ENCODE data around the gene PAX2. TPM values are rescaled to one million over a fixed set of nuclear protein-coding genes. Genes with fewer than 3 reads are reported as not detected.

PAX2 gene
- total and polyA plus RNA-seq, 7 experiments from 2014 or later = not detected

DNA sequence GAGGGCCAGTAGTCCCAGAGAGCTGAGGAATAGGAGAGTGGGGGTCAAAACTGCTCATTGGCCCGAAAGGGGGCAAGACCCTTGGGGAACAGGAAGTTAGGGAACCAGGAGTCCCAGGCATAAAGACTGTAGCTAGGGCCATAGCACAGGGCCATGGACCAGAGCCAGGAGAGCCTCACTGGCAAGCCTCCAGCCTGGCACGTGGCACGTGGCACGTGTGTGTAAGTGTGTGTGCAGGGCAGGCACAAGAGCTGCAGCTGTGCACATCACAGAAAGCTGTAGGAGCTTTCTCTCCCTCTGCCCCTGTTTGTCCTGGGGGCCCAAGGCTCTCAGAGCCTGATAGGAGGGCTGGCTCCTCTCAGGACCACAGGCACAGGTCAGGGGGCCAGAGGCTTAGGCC is 119.6 kb downstream of the PAX2 start:
- Histone ChIP-seq H3K4me3 (ENCODE audit: low read length) (no peak overlapping the region), H3K36me3 (ENCODE audit: control insufficient read depth in 2 of 3, insufficient read depth in 3 of 3, low read length in 3 of 3) (no peaks in the 10 kb centered on the region), H3K27ac (ENCODE audit: low read depth, low read length) (no peak overlapping the region), H3K27me3 (ENCODE audit: control insufficient read depth in 2 of 2, insufficient read depth in 2 of 2, low read length in 2 of 2) (peaks cover 0 to 3% of the 10 kb centered on the region in 2 donors), H3K4me1 (ENCODE audit: control insufficient read depth in 2 of 2, insufficient read depth in 2 of 2, low read length in 2 of 2) (no peaks in the 10 kb centered on the region), H3K9me3 (ENCODE audit: control insufficient read depth in 2 of 3, low read length in 3 of 3) (no peaks in the 10 kb centered on the region)
- DNase-seq (no peak), ATAC-seq (no peak)
- POLR2A ChIA-PET = no interaction called here
- Mint-ChIP-seq H3K9me3 (no peaks in the 10 kb centered on the region), H3K27me3 (peaks cover 39 to 60% (median 40%) of the 10 kb centered on the region in 5 donors), H3K4me3 (no peak overlapping the region), H3K36me3 (peaks cover 0 to 3% (median 0%) of the 10 kb centered on the region in 5 donors), H3K4me1 (peaks cover 0 to 6% (median 5%) of the 10 kb centered on the region in 7 donors), H3K27ac (no peak overlapping the region)
- CTCF ChIA-PET = no interaction called here
- intact Hi-C loops (cut with micrococcal nuclease) = no loop called here

DNA sequence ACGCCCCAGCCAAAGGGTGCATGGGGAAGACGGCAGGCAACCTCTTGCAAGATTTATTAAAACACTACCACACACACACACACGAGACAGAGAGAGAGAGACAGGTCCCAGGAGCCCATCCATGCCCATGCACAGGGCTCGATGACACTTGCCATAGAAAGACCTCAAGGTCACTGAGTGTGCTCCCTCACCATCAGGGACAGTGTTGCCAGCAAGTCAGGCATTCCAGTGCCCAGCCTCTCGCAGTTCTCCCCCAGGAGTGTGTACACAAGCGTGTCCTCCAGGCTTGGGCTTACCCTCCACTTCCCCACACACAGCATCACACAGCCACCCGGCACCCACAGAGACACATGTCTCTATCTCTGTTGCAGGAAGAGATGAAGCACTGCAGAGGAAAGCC is 120.6 kb downstream of the PAX2 start:
- H3K27me3 Mint-ChIP-seq = peaks cover 36 to 52% (median 39%) of the 10 kb centered on the region in 5 donors
- ATAC-seq (no peak), DNase-seq (no peak)
- H3K4me1 Mint-ChIP-seq = peaks cover 0 to 6% (median 5%) of the 10 kb centered on the region in 7 donors
- H3K36me3 Mint-ChIP-seq = peaks cover 0 to 3% (median 0%) of the 10 kb centered on the region in 5 donors
- ChIA-PET CTCF (no interaction called here), POLR2A (no interaction called here)
- H3K4me3 ChIP-seq (ENCODE audit: low read length) = no peak overlapping the region
- H3K9me3 Mint-ChIP-seq = no peaks in the 10 kb centered on the region
- no peaks in the 10 kb centered on the region for H3K9me3 ChIP-seq (ENCODE audit: control insufficient read depth in 2 of 3, low read length in 3 of 3)
- no peak overlapping the region for H3K27ac Mint-ChIP-seq
- no peaks in the 10 kb centered on the region for H3K4me1 ChIP-seq (ENCODE audit: control insufficient read depth in 2 of 2, insufficient read depth in 2 of 2, low read length in 2 of 2)
- H3K36me3 ChIP-seq (ENCODE audit: control insufficient read depth in 2 of 3, insufficient read depth in 3 of 3, low read length in 3 of 3) = no peaks in the 10 kb centered on the region
- peak overlapping the region in 1 of 10 donors; percentile 50 for H3K4me3 Mint-ChIP-seq
- no peak overlapping the region for H3K27ac ChIP-seq (ENCODE audit: low read depth, low read length)
- peaks cover 0 to 3% of the 10 kb centered on the region in 2 donors for H3K27me3 ChIP-seq (ENCODE audit: control insufficient read depth in 2 of 2, insufficient read depth in 2 of 2, low read length in 2 of 2)
- intact Hi-C loops (cut with micrococcal nuclease) = no loop called here

DNA sequence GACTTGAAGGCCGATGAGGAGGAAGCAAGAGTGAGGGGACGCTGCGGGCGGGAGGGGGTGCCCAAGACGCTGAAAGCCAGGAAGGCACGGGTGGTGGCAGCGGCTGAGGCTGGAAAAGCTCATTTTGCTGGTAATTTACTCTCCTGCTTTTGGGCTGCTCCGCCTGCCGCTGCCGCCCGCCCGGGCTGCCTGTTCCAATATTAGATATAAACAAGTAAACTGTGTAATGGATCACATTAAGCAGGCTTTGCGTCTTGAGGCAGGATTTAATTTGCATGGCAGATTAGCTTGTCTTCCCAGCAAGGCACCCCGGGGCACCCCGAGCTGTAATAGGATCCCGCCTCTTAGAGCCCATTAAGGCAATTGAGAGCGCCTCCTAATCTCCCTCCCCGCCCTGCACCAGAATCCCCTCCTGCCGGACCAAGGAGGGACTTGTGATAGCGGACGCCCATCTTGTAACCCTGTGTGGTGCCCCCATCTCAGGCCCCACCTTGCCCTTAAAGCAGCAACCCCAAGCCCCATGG is 121.3 kb downstream of the PAX2 start:
- no peaks in the 10 kb centered on the region for H3K9me3 ChIP-seq (ENCODE audit: control insufficient read depth in 2 of 3, low read length in 3 of 3)
- Mint-ChIP-seq H3K4me3 (no peak overlapping the region), H3K27ac (no peak overlapping the region), H3K36me3 (peaks cover 0 to 3% (median 0%) of the 10 kb centered on the region in 5 donors), H3K27me3 (peaks cover 32 to 45% (median 37%) of the 10 kb centered on the region in 5 donors), H3K9me3 (no peaks in the 10 kb centered on the region), H3K4me1 (peaks cover 0 to 6% (median 5%) of the 10 kb centered on the region in 7 donors)
- H3K4me3 ChIP-seq (ENCODE audit: low read length) = no peak overlapping the region
- POLR2A ChIA-PET = no interaction called here
- CTCF ChIA-PET = no interaction called here
- no peaks in the 10 kb centered on the region for H3K36me3 ChIP-seq (ENCODE audit: control insufficient read depth in 2 of 3, insufficient read depth in 3 of 3, low read length in 3 of 3)
- intact Hi-C loops (cut with micrococcal nuclease) = no loop called here
- no peak for ATAC-seq
- H3K4me1 ChIP-seq (ENCODE audit: control insufficient read depth in 2 of 2, insufficient read depth in 2 of 2, low read length in 2 of 2) = no peaks in the 10 kb centered on the region
- no peak overlapping the region for H3K27ac ChIP-seq (ENCODE audit: low read depth, low read length)
- H3K27me3 ChIP-seq (ENCODE audit: control insufficient read depth in 2 of 2, insufficient read depth in 2 of 2, low read length in 2 of 2) = peaks cover 0 to 3% of the 10 kb centered on the region in 2 donors
- no peak for DNase-seq

DNA sequence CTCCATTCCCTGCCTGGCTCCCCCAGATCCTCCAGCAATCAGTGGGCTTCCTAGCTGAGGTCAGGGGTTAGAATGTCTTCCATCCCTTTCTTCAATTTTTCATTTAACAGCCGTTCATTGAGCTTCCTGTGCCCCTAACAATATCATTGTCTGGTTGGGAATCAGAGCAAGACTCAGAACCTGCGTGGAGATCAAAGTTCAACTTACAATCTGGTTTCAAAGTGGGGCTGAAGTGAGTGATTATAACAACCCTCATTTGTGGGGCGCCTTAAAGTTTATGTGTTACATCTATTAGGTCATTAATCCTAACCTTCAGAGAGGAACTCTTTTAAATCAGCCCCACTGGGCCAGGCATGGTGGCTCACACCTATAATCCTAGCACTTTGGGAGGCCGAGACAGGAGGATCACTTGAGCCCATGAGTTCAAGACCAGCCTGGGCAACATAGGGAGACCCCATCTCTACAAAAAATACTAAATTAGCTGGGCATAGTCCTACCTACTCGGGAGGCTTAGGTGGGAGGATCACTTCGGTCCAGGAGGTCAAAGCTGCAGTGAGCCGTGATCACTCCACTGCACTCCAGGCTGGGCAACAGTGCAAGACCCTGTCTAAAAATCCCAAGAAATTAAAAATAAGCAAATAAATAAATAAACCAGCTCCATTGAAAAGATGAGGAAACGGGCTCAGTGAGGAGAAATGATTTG is 122.0 kb downstream of the PAX2 start:
- Histone ChIP-seq H3K27me3 (ENCODE audit: control insufficient read depth in 2 of 2, insufficient read depth in 2 of 2, low read length in 2 of 2) (peaks cover 0 to 3% of the 10 kb centered on the region in 2 donors), H3K36me3 (ENCODE audit: control insufficient read depth in 2 of 3, insufficient read depth in 3 of 3, low read length in 3 of 3) (no peaks in the 10 kb centered on the region), H3K9me3 (ENCODE audit: control insufficient read depth in 2 of 3, low read length in 3 of 3) (no peaks in the 10 kb centered on the region), H3K4me3 (ENCODE audit: low read length) (no peak overlapping the region), H3K4me1 (ENCODE audit: control insufficient read depth in 2 of 2, insufficient read depth in 2 of 2, low read length in 2 of 2) (no peaks in the 10 kb centered on the region), H3K27ac (ENCODE audit: low read depth, low read length) (no peak overlapping the region)
- ChIA-PET CTCF (interaction anchor here (0.6 to 0.7 kb wide), 2 partner anchors 147 to 307 kb away, joined by 3 to 5 read pairs; no protein-coding TSS in a partner anchor), POLR2A (no interaction called here)
- peaks cover 2 to 6% (median 5%) of the 10 kb centered on the region in 7 donors for H3K4me1 Mint-ChIP-seq
- H3K9me3 Mint-ChIP-seq = no peaks in the 10 kb centered on the region
- DNase-seq (no peak), ATAC-seq (no peak)
- H3K27me3 Mint-ChIP-seq = peaks cover 25 to 38% (median 34%) of the 10 kb centered on the region in 5 donors
- H3K27ac Mint-ChIP-seq = no peak overlapping the region
- intact Hi-C loops (cut with micrococcal nuclease) = no loop called here
- no peak overlapping the region for H3K4me3 Mint-ChIP-seq
- H3K36me3 Mint-ChIP-seq = peaks cover 0 to 3% (median 0%) of the 10 kb centered on the region in 5 donors

DNA sequence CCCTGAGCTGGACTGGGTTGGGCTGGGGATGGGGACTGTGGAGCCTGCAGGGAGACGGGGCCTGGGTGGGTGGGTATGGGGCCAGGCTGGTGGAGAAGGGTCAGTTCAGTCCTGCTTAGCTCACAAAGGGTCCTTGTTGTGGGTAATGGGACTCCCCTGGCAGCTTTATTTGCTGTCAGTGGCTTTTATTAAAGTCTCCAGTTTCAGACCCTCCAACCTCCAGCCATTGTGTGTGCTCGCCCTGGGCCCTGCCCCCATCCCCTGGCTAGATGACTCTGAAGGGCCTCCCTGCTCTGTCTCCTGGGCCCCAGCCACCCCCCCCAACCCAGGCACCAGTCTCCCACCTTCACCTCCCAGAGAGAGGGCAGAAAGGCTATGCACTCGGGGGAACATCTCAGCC is 123.0 kb downstream of the PAX2 start:
- Mint-ChIP-seq H3K27me3 (peaks cover 19 to 32% (median 29%) of the 10 kb centered on the region in 5 donors), H3K27ac (no peak overlapping the region), H3K4me1 (peaks cover 2 to 6% (median 5%) of the 10 kb centered on the region in 7 donors), H3K36me3 (no peaks in the 10 kb centered on the region), H3K4me3 (no peak overlapping the region), H3K9me3 (no peaks in the 10 kb centered on the region)
- no peaks in the 10 kb centered on the region for H3K36me3 ChIP-seq (ENCODE audit: control insufficient read depth in 2 of 3, insufficient read depth in 3 of 3, low read length in 3 of 3)
- ChIA-PET POLR2A (no interaction called here), CTCF (no interaction called here)
- no peaks in the 10 kb centered on the region for H3K9me3 ChIP-seq (ENCODE audit: control insufficient read depth in 2 of 3, low read length in 3 of 3)
- H3K4me3 ChIP-seq (ENCODE audit: low read length) = no peak overlapping the region
- H3K27me3 ChIP-seq (ENCODE audit: control insufficient read depth in 2 of 2, insufficient read depth in 2 of 2, low read length in 2 of 2) = peaks cover 0 to 3% of the 10 kb centered on the region in 2 donors
- H3K27ac ChIP-seq (ENCODE audit: low read depth, low read length) = no peak overlapping the region
- DNase-seq (no peak), ATAC-seq (no peak)
- no peaks in the 10 kb centered on the region for H3K4me1 ChIP-seq (ENCODE audit: control insufficient read depth in 2 of 2, insufficient read depth in 2 of 2, low read length in 2 of 2)
- intact Hi-C loops (cut with micrococcal nuclease) = no loop called here

DNA sequence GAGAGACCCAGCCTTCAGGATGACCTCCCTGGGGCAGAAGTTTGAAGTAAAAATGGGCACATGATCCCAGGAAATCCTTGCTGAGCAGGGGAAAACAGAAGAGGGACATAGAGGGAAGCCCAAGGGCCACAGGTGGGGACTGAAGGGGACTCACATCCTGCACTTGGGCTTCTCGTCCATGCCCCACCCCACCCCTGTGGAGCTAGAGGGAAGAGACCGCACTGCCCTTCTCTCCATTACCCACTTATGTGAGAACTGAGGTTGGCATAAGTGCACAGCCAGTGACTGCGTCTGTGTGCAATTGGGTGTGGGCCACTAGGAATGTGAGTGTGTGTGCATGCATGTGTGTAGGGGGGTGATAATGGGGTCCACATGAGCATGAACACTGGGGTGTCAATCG is 124.0 kb downstream of the PAX2 start:
- no peaks in the 10 kb centered on the region for H3K4me1 ChIP-seq (ENCODE audit: control insufficient read depth in 2 of 2, insufficient read depth in 2 of 2, low read length in 2 of 2)
- POLR2A ChIA-PET = no interaction called here
- peaks cover 4 to 6% (median 5%) of the 10 kb centered on the region in 7 donors for H3K4me1 Mint-ChIP-seq
- no peak overlapping the region for H3K27ac Mint-ChIP-seq
- peaks cover 19 to 33% (median 27%) of the 10 kb centered on the region in 5 donors for H3K27me3 Mint-ChIP-seq
- H3K4me3 Mint-ChIP-seq = no peak overlapping the region
- intact Hi-C loops (cut with micrococcal nuclease) = no loop called here
- CTCF ChIA-PET = no interaction called here
- H3K4me3 ChIP-seq (ENCODE audit: low read length) = no peak overlapping the region
- no peaks in the 10 kb centered on the region for H3K36me3 Mint-ChIP-seq
- H3K9me3 Mint-ChIP-seq = no peaks in the 10 kb centered on the region
- H3K9me3 ChIP-seq (ENCODE audit: control insufficient read depth in 2 of 3, low read length in 3 of 3) = no peaks in the 10 kb centered on the region
- H3K27me3 ChIP-seq (ENCODE audit: control insufficient read depth in 2 of 2, insufficient read depth in 2 of 2, low read length in 2 of 2) = peaks cover 0 to 3% of the 10 kb centered on the region in 2 donors
- no peaks in the 10 kb centered on the region for H3K36me3 ChIP-seq (ENCODE audit: control insufficient read depth in 2 of 3, insufficient read depth in 3 of 3, low read length in 3 of 3)
- no peak for ATAC-seq
- DNase-seq = no peak
- no peak overlapping the region for H3K27ac ChIP-seq (ENCODE audit: low read depth, low read length)
